Endothelial cell of umbilical vein (primary cell): Measurements from ENCODE around the gene OSGIN1.

Experiments used
- CTCF ChIP-seq, 2 donors: IDR thresholded peaks; 1 replicate in 1 of 2; 2 replicates in 1 of 2; pipeline ENCODE4 v1.5.1; 2011; ENCODE audit warnings: low read length in 2 of 2, mild to moderate bottlenecking in 2 of 2, moderate library complexity in 2 of 2, control low read depth in 1 of 2, inconsistent platforms in 1 of 2, low read depth in 1 of 2; ENCODE audit not compliant: insufficient read depth in 1 of 2; ENCODE audit errors: extremely low read depth in 1 of 2
- EZH2 ChIP-seq: IDR thresholded peaks from 2 replicates; pipeline ENCODE4 v1.6.1; 2012; ENCODE audit warnings: borderline replicate concordance, low read depth, mild to moderate bottlenecking, moderate library complexity, low read length, inconsistent platforms; ENCODE audit not compliant: severe bottlenecking
- FOS ChIP-seq: IDR thresholded peaks from 2 replicates; pipeline ENCODE4 v1.6.1; 2011; ENCODE audit warnings: mild to moderate bottlenecking, low read length, moderate library complexity, borderline replicate concordance; ENCODE audit not compliant: insufficient read depth
- GATA2 ChIP-seq: IDR thresholded peaks from 2 replicates; pipeline ENCODE4 v1.7.0; 2011; ENCODE audit warnings: low read depth, mild to moderate bottlenecking, moderate library complexity, mixed read lengths, low read length; ENCODE audit not compliant: insufficient read length, insufficient read depth
- JUN ChIP-seq: IDR thresholded peaks from 2 replicates; pipeline ENCODE4 v1.6.1; 2011; ENCODE audit warnings: borderline replicate concordance, low read depth; ENCODE audit not compliant: insufficient read length, insufficient read depth
- MAX ChIP-seq: IDR thresholded peaks from 2 replicates; pipeline ENCODE4 v1.6.1; 2011; ENCODE audit not compliant: insufficient read depth, insufficient read length
- MYC ChIP-seq: IDR thresholded peaks from one replicate; pipeline ENCODE4 v1.6.1; 2011; ENCODE audit warnings: mild to moderate bottlenecking, low read depth, low read length
- POLR2A ChIP-seq: IDR thresholded peaks from 2 replicates; pipeline ENCODE4 v1.6.1; 2012; ENCODE audit warnings: low read depth, mild to moderate bottlenecking, control low read depth, low read length
- POLR2AphosphoS5 ChIP-seq: IDR thresholded peaks from 2 replicates; pipeline ENCODE4 v1.6.1; 2012; ENCODE audit warnings: low read depth, mild to moderate bottlenecking, control low read depth, low read length, moderate library complexity; ENCODE audit not compliant: insufficient read depth

- TF ChIP-seq CTCF (IDR thresholded peaks at IDR 0.05; ENCODE audit: extremely low read depth in 1 of 2, insufficient read depth in 1 of 2, low read depth in 1 of 2, low read length in 2 of 2) (no peak), MAX (no peak), JUN (no peak), POLR2AphosphoS5 (no peak), POLR2A (no peak), EZH2 (no peak), MYC (no peak), GATA2 (no peak), FOS (no peak)
These were observed 41.7 kb downstream of the OSGIN1 start for GRCh38 chr16:83994703-83995102.
